DMS 273 (cell line): ENCODE measurements around the gene TOGARAM1.

Experiments used
- DNase-seq: peaks from one replicate; lab custom pipeline; 2025; ENCODE audit not compliant: unreplicated experiment; lab: John Stamatoyannopoulos, UW

TOGARAM1 gene

GRCh38 chr14:44962334-44963043 is 499 bp downstream of the TOGARAM1 start:
- peak; percentile 93 for DNase-seq

- DNase-seq: peak; percentile 74
Measured at GRCh38 chr14:44963044-44963528, 1.1 kb downstream of the TOGARAM1 start.

- DNase-seq: peak; percentile 69
Measured at GRCh38 chr14:44963775-44964380, 1.9 kb downstream of the TOGARAM1 start.

GRCh38 chr14:44966601-44967336 is 4.8 kb downstream of the TOGARAM1 start:
- peak; percentile 17 for DNase-seq

GRCh38 chr14:44968714-44969113 is 6.7 kb downstream of the TOGARAM1 start:
- no peak for DNase-seq

GRCh38 chr14:44970907-44971306 is 8.9 kb downstream of the TOGARAM1 start:
- DNase-seq: no peak

- DNase-seq: no peak
Measured at GRCh38 chr14:44971459-44971858, 9.5 kb downstream of the TOGARAM1 start.

- peak; percentile 33 for DNase-seq
Measured at GRCh38 chr14:44979273-44979672, 17.3 kb downstream of the TOGARAM1 start.

GRCh38 chr14:44979740-44980356 is 17.9 kb downstream of the TOGARAM1 start:
- DNase-seq: peak; percentile 67

- peak; percentile 45 for DNase-seq
Measured at GRCh38 chr14:44981198-44981597, 19.2 kb downstream of the TOGARAM1 start.

GRCh38 chr14:44982594-44982993 is 20.6 kb downstream of the TOGARAM1 start:
- peak; percentile 10 for DNase-seq

GRCh38 chr14:44988694-44989093 is 26.7 kb downstream of the TOGARAM1 start:
- peak; percentile 41 for DNase-seq

GRCh38 chr14:44989497-44990440 is 27.8 kb downstream of the TOGARAM1 start:
- DNase-seq: no peak

- no peak for DNase-seq
Measured at GRCh38 chr14:44990533-44990932, 28.5 kb downstream of the TOGARAM1 start.

- no peak for DNase-seq
Measured at GRCh38 chr14:44995196-44995595, 33.2 kb downstream of the TOGARAM1 start.

GRCh38 chr14:44995770-44996294 is 33.8 kb downstream of the TOGARAM1 start:
- DNase-seq: no peak

GRCh38 chr14:45003924-45004323 is 41.9 kb downstream of the TOGARAM1 start:
- DNase-seq: no peak

- no peak for DNase-seq
Measured at GRCh38 chr14:45015133-45015532, 53.1 kb downstream of the TOGARAM1 start.

- no peak for DNase-seq
Measured at GRCh38 chr14:45028107-45028626, 66.2 kb downstream of the TOGARAM1 start.

- DNase-seq: no peak
Measured at GRCh38 chr14:45034730-45035129, 72.7 kb downstream of the TOGARAM1 start.
